Large intestine (tissue), 1 donor: ENCODE data around the gene TMEM214. TPM values are rescaled to one million over a fixed set of nuclear protein-coding genes. Genes with fewer than 3 reads are reported as not detected.

Experiments used
- polyA plus RNA-seq: library from polyadenylated mRNA; unstranded; fragments of 120-200 nt; gene quantifications from one replicate; pipeline ENCODE4 v1.2.1, GENCODE V29; 2013

TMEM214 gene
- polyA plus RNA-seq, 1 donor: 93.6 TPM

Other genes with a start within 250 kb of the TMEM214 start
- gene CENPA, start 246.9 kb upstream of the TMEM214 start, polyA plus RNA-seq: 4.7 TPM
- 7.1 TPM for gene DPYSL5, start 184.8 kb upstream of the TMEM214 start, polyA plus RNA-seq
- gene MAPRE3, start 62.3 kb upstream of the TMEM214 start, polyA plus RNA-seq: 20.7 TPM
- gene AGBL5, start 18.7 kb downstream of the TMEM214 start, polyA plus RNA-seq: 28.3 TPM
- gene OST4, start 38.7 kb downstream of the TMEM214 start, polyA plus RNA-seq: 313 TPM
- 49.1 TPM for gene EMILIN1, start 45.6 kb downstream of the TMEM214 start, polyA plus RNA-seq
- gene KHK, start 53.8 kb downstream of the TMEM214 start, polyA plus RNA-seq: 232 TPM
- gene CGREF1, start 86.2 kb downstream of the TMEM214 start, polyA plus RNA-seq: 11.5 TPM
- gene ABHD1, start 90.8 kb downstream of the TMEM214 start, polyA plus RNA-seq: 2.0 TPM
- gene PREB, start 101.7 kb downstream of the TMEM214 start, polyA plus RNA-seq: 48.5 TPM
- gene PRR30, start 106.4 kb downstream of the TMEM214 start, polyA plus RNA-seq: not detected
- 0.10 TPM for gene TCF23, start 116.0 kb downstream of the TMEM214 start, polyA plus RNA-seq
- 131 TPM for gene ATRAID, start 179.1 kb downstream of the TMEM214 start, polyA plus RNA-seq
- 148 TPM for gene SLC5A6, start 179.3 kb downstream of the TMEM214 start, polyA plus RNA-seq
- gene CAD, start 184.4 kb downstream of the TMEM214 start, polyA plus RNA-seq: 34.9 TPM
- gene SLC30A3, start 230.1 kb downstream of the TMEM214 start, polyA plus RNA-seq: 0.57 TPM
- gene DNAJC5G, start 242.5 kb downstream of the TMEM214 start, polyA plus RNA-seq: 0.19 TPM
- 0.60 TPM for gene TRIM54, start 249.5 kb downstream of the TMEM214 start, polyA plus RNA-seq